ENCODE measurements around the gene SERPIND1.

- TF ChIP-seq CTCF (tag by site-specific recombination; IDR thresholded peaks at IDR 0.05) (no peak), ZNF610 (tag by site-specific recombination; IDR thresholded peaks at IDR 0.05; ENCODE audit: borderline replicate concordance) (no peak), MYNN (tag by site-specific recombination; IDR thresholded peaks at IDR 0.05; ENCODE audit: borderline replicate concordance) (no peak), ZNF544 (tag by site-specific recombination; IDR thresholded peaks at IDR 0.05) (no peak), ZNF18 (tag by site-specific recombination; IDR thresholded peaks at IDR 0.05) (no peak), ZSCAN4 (tag by site-specific recombination; IDR thresholded peaks at IDR 0.05) (no peak), ZNF121 (tag by site-specific recombination; IDR thresholded peaks at IDR 0.05) (no peak), ZBTB1 (tag by site-specific recombination; IDR thresholded peaks at IDR 0.05) (no peak)
Observed at GRCh38 chr22:20792221-20792965, 18.5 kb downstream of the SERPIND1 start.

Measured in HEK293 (cell line).